Astrocyte (in vitro differentiated cells and primary cell): Measurements from ENCODE around the gene MAFF. TPM values are rescaled to one million over a fixed set of nuclear protein-coding genes. Genes with fewer than 3 reads are reported as not detected.

Source experiments
- DNase-seq: peaks from one replicate; pipeline ENCODE4 v3.0.0-alpha.2; 2010; ENCODE audit warnings: low read depth
- FAIRE-seq: peaks from 2 replicates; lab custom pipeline; 2011; peaks lifted over from hg19 to GRCh38; lab: Jason Lieb, UNC
- H2AFZ ChIP-seq: 2 replicates; pipeline ENCODE4 v1.6.0; 2012; ENCODE audit warnings: low read depth, low read length, inconsistent platforms
- H3K27ac ChIP-seq: 2 replicates; pipeline ENCODE4 v1.5.1; 2011; ENCODE audit warnings: low read depth, low read length, inconsistent platforms
- H3K27me3 ChIP-seq: 2 replicates; pipeline ENCODE4 v1.6.0; 2011; ENCODE audit warnings: low read length, inconsistent platforms; ENCODE audit not compliant: insufficient read depth
- H3K36me3 ChIP-seq: 2 replicates; pipeline ENCODE4 v1.5.1; 2011; ENCODE audit warnings: low read length, inconsistent platforms; ENCODE audit not compliant: insufficient read depth
- H3K4me1 ChIP-seq: 2 replicates; pipeline ENCODE4 v1.5.1; 2011; ENCODE audit warnings: low read length, inconsistent platforms; ENCODE audit not compliant: insufficient read depth
- H3K4me2 ChIP-seq: 2 replicates; pipeline ENCODE4 v1.6.0; 2012; ENCODE audit warnings: low read length, inconsistent platforms
- H3K4me3 ChIP-seq: 2 replicates; pipeline ENCODE4 v1.5.1; 2011; ENCODE audit warnings: low read depth, mild to moderate bottlenecking, low read length, inconsistent platforms; ENCODE audit not compliant: insufficient read depth
- H3K79me2 ChIP-seq: 2 replicates; pipeline ENCODE4 v1.6.0; 2012; ENCODE audit warnings: mild to moderate bottlenecking, low read length, inconsistent platforms; ENCODE audit not compliant: insufficient read depth
- H3K9ac ChIP-seq: 2 replicates; pipeline ENCODE4 v1.6.0; 2012; ENCODE audit warnings: mild to moderate bottlenecking, low read length, inconsistent platforms
- H3K9me3 ChIP-seq: 2 replicates; pipeline ENCODE4 v1.5.1; 2012; ENCODE audit warnings: low read depth, mild to moderate bottlenecking, low read length, inconsistent platforms; ENCODE audit not compliant: insufficient read depth
- H4K20me1 ChIP-seq: 2 replicates; pipeline ENCODE4 v1.6.0; 2012; ENCODE audit warnings: low read length, inconsistent platforms; ENCODE audit not compliant: insufficient read depth
- H3K27ac Mint-ChIP-seq: one replicate; pipeline ENCODE4 v1.8.0; 2021; ENCODE audit warnings: mild to moderate bottlenecking, mixed read lengths; ENCODE audit not compliant: unreplicated experiment
- H3K27me3 Mint-ChIP-seq: one replicate; pipeline ENCODE4 v1.8.0; 2021; ENCODE audit warnings: low read depth, mixed read lengths; ENCODE audit not compliant: unreplicated experiment
- H3K36me3 Mint-ChIP-seq: one replicate; pipeline ENCODE4 v1.8.0; 2021; ENCODE audit warnings: low read depth, mixed read lengths; ENCODE audit not compliant: unreplicated experiment
- H3K4me1 Mint-ChIP-seq: one replicate; pipeline ENCODE4 v1.8.0; 2021; ENCODE audit warnings: low read depth, mixed read lengths; ENCODE audit not compliant: unreplicated experiment
- H3K4me3 Mint-ChIP-seq: one replicate; pipeline ENCODE4 v1.8.0; 2021; ENCODE audit warnings: mild to moderate bottlenecking, moderate library complexity, mixed read lengths; ENCODE audit not compliant: unreplicated experiment
- H3K9me3 Mint-ChIP-seq: one replicate; pipeline ENCODE4 v1.8.0; 2021; ENCODE audit warnings: mild to moderate bottlenecking, mixed read lengths; ENCODE audit not compliant: unreplicated experiment
- CTCF ChIP-seq: IDR thresholded peaks from 2 replicates; pipeline ENCODE4 v1.5.1; 2011; ENCODE audit warnings: low read depth, mild to moderate bottlenecking, inconsistent platforms, low read length, moderate library complexity; ENCODE audit not compliant: insufficient read depth
- EZH2 ChIP-seq: IDR thresholded peaks from 2 replicates; pipeline ENCODE4 v1.6.1; 2012; ENCODE audit warnings: mild to moderate bottlenecking, low read length, inconsistent platforms; ENCODE audit not compliant: insufficient read depth
- total RNA-seq: library from RNA; stranded (reverse); gene quantifications from 2 replicates; pipeline ENCODE4 v1.2.1, GENCODE V29; 2021

MAFF gene
- total RNA-seq, 1 donor from 2014 or later, result 18.2 TPM

GRCh38 chr22:38213990-38214301 is 12.2 kb downstream of the MAFF start:
- no peak for TF ChIP-seq EZH2

GRCh38 chr22:38214302-38215056 is 12.7 kb downstream of the MAFF start:
- peak; percentile 26 for DNase-seq
- H3K4me3 ChIP-seq, result no peak overlapping the region
- H3K79me2 ChIP-seq, result peaks cover 40% of the 10 kb centered on the region
- no peaks in the 10 kb centered on the region for H3K9me3 ChIP-seq
- peaks cover 24% of the 10 kb centered on the region for H3K4me1 Mint-ChIP-seq
- no peak overlapping the region for H3K27ac ChIP-seq
- H3K27me3 ChIP-seq, result no peaks in the 10 kb centered on the region
- H3K36me3 ChIP-seq, result no peaks in the 10 kb centered on the region
- H3K27ac Mint-ChIP-seq, result no peak overlapping the region
- peak overlapping the region; percentile 18 for H3K9ac ChIP-seq
- no peaks in the 10 kb centered on the region for H3K27me3 Mint-ChIP-seq
- no peak for FAIRE-seq
- H3K4me3 Mint-ChIP-seq, result no peak overlapping the region
- H3K36me3 Mint-ChIP-seq, result peaks cover 13% of the 10 kb centered on the region
- no peak for TF ChIP-seq CTCF
- H3K4me2 ChIP-seq, result peak overlapping the region; percentile 60
- peaks cover 34% of the 10 kb centered on the region for H3K4me1 ChIP-seq
- H3K9me3 Mint-ChIP-seq, result no peaks in the 10 kb centered on the region
- peaks cover 33% of the 10 kb centered on the region for H4K20me1 ChIP-seq
- no peak overlapping the region for H2AFZ ChIP-seq

More at GRCh38 chr22:38213990-38214301, 12.2 kb downstream of the MAFF start:
- peaks cover 37% of the 10 kb centered on the region for H4K20me1 ChIP-seq
- H3K9ac ChIP-seq, result peak overlapping the region; percentile 18
- H3K36me3 ChIP-seq, result no peaks in the 10 kb centered on the region
- peaks cover 44% of the 10 kb centered on the region for H3K79me2 ChIP-seq
- DNase-seq (no peak), FAIRE-seq (no peak)
- H2AFZ ChIP-seq, result no peak overlapping the region
- H3K27me3 ChIP-seq, result no peaks in the 10 kb centered on the region
- H3K4me1 ChIP-seq, result peaks cover 29% of the 10 kb centered on the region
- Mint-ChIP-seq H3K36me3 (peaks cover 13% of the 10 kb centered on the region), H3K4me3 (no peak overlapping the region), H3K27me3 (no peaks in the 10 kb centered on the region), H3K27ac (no peak overlapping the region), H3K4me1 (peaks cover 19% of the 10 kb centered on the region), H3K9me3 (no peaks in the 10 kb centered on the region)
- no peak overlapping the region for H3K4me3 ChIP-seq
- peak overlapping the region; percentile 60 for H3K4me2 ChIP-seq
- no peak overlapping the region for H3K27ac ChIP-seq
- H3K9me3 ChIP-seq, result no peaks in the 10 kb centered on the region

GRCh38 chr22:38215156-38216038 is 13.6 kb downstream of the MAFF start:
- H3K36me3 Mint-ChIP-seq, result peaks cover 13% of the 10 kb centered on the region
- Histone ChIP-seq H4K20me1 (peaks cover 25% of the 10 kb centered on the region), H3K36me3 (no peaks in the 10 kb centered on the region), H3K27me3 (no peaks in the 10 kb centered on the region), H3K4me3 (no peak overlapping the region), H3K4me2 (no peak overlapping the region), H3K27ac (no peak overlapping the region), H2AFZ (no peak overlapping the region), H3K9me3 (no peaks in the 10 kb centered on the region), H3K4me1 (peaks cover 39% of the 10 kb centered on the region), H3K79me2 (peaks cover 32% of the 10 kb centered on the region), H3K9ac (no peak overlapping the region)
- H3K4me3 Mint-ChIP-seq, result peak overlapping the region; percentile 9
- DNase-seq, result no peak
- H3K27me3 Mint-ChIP-seq, result no peaks in the 10 kb centered on the region
- H3K4me1 Mint-ChIP-seq, result peaks cover 25% of the 10 kb centered on the region
- no peak overlapping the region for H3K27ac Mint-ChIP-seq
- FAIRE-seq, result no peak
- TF ChIP-seq CTCF (no peak), EZH2 (no peak)
- H3K9me3 Mint-ChIP-seq, result no peaks in the 10 kb centered on the region
